ENCODE data around the gene ARHGAP27.
"Not testable (repeated sequence)": the region's sequence is repeated elsewhere in the genome, so short reads cannot be mapped to it uniquely, and the experiment has no call there.

Gene ARHGAP27

DNA sequence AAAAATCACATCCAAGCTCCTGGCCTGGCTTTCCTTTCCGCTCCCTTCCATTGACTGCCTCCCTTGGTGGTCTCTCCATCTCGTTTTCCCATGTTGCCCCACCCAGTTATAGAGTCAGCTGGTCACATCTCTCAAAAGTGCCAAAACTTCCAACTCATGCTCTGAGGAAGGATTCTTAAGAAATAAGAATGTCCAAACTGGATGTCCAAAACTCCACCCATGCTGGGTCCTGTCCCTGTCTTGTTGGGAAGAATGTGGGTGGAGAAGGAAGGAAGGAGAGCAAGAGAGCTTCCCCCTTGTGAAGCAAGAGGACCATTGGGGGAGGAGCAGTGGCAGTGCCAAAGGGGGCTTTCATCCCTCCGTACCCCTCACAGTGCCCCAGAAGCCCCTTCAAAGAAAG lies 71.2 kb downstream of the ARHGAP27 start:
- Histone ChIP-seq H3K4me3 (ENCODE audit: low read length) (no peak overlapping the region), H3K4me2 (ENCODE audit: low read length) (no peak overlapping the region), H3K4me1 (ENCODE audit: control insufficient read depth, insufficient read depth, low read length) (peaks cover 8% of the 10 kb centered on the region), H3K36me3 (ENCODE audit: insufficient read depth, low read length) (no peaks in the 10 kb centered on the region), H3K27me3 (ENCODE audit: control insufficient read depth, insufficient read depth, low read length) (no peaks in the 10 kb centered on the region), H3K9ac (ENCODE audit: low read depth, low read length) (no peak overlapping the region), H3K9me3 (replicated peaks; ENCODE audit: low read length) (no peaks in the 10 kb centered on the region)

DNA sequence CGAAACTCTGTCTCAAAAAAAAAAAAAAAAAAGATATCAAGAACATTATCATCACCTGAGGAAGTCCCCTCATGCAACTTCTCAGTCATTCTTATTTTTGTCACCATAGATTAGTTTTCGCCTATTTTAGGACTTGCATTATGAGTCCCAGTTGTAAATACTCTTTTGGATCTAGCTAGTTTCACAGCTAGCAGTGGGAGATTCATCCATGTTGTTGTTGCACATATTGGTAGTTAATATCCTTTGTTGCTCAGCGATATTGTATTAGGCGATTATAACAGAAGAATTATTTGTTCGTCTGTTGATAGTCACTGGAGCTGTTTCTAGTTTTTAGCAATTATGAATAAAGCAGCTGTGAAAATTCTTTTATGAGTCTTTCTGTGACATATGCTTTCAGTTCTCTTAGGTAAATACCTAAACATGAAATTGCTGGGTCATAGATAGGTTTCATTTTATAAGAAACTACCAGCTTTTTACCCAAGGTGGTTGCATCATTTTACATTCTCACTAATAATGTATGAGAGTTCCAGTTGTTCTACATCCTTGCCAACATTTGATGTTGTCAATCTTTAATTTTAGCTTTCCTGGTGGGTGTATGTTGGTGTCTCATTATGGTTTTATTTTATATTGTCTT lies 75.2 kb downstream of the ARHGAP27 start:
- no peak overlapping the region for H3K4me3 ChIP-seq (ENCODE audit: low read length)
- H3K4me1 ChIP-seq (ENCODE audit: control insufficient read depth, insufficient read depth, low read length): no peaks in the 10 kb centered on the region
- H3K4me2 ChIP-seq (ENCODE audit: low read length): no peak overlapping the region
- no peaks in the 10 kb centered on the region for H3K27me3 ChIP-seq (ENCODE audit: control insufficient read depth, insufficient read depth, low read length)
- no peaks in the 10 kb centered on the region for H3K9me3 ChIP-seq (replicated peaks; ENCODE audit: low read length)
- H3K9ac ChIP-seq (ENCODE audit: low read depth, low read length): no peak overlapping the region
- no peaks in the 10 kb centered on the region for H3K36me3 ChIP-seq (ENCODE audit: insufficient read depth, low read length)

- H3K4me1 ChIP-seq (ENCODE audit: control insufficient read depth, insufficient read depth, low read length): no peaks in the 10 kb centered on the region
- H3K9me3 ChIP-seq (replicated peaks; ENCODE audit: low read length): no peaks in the 10 kb centered on the region
- H3K36me3 ChIP-seq (ENCODE audit: insufficient read depth, low read length): no peaks in the 10 kb centered on the region
- H3K4me3 ChIP-seq (ENCODE audit: low read length): no peak overlapping the region
- no peak overlapping the region for H3K9ac ChIP-seq (ENCODE audit: low read depth, low read length)
- H3K27me3 ChIP-seq (ENCODE audit: control insufficient read depth, insufficient read depth, low read length): no peaks in the 10 kb centered on the region
- no peak overlapping the region for H3K4me2 ChIP-seq (ENCODE audit: low read length)
Measured at GRCh38 chr17:45355087-45355486, 77.6 kb downstream of the ARHGAP27 start.

DNA sequence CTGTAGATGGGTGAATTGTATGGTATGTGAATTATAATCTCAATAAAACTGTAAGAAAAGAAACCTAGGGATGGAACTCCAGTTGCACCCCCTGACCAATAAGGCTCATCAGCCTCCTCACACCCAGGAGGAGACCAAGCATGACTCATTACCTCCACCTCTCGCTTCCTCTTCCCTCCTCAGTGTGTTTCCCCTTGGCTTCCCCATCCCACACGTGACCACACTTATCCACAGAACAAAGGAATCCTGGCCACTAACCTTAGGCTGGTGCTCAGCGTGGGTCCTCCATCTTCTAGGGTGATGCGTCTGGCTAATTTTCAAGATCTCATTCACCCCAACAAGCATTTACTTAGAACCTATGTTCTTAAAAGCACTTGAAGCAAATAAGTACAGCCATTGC lies 79.6 kb downstream of the ARHGAP27 start:
- H3K4me2 ChIP-seq (ENCODE audit: low read length): no peak overlapping the region
- no peaks in the 10 kb centered on the region for H3K27me3 ChIP-seq (ENCODE audit: control insufficient read depth, insufficient read depth, low read length)
- no peaks in the 10 kb centered on the region for H3K9me3 ChIP-seq (replicated peaks; ENCODE audit: low read length)
- H3K36me3 ChIP-seq (ENCODE audit: insufficient read depth, low read length): no peaks in the 10 kb centered on the region
- H3K9ac ChIP-seq (ENCODE audit: low read depth, low read length): no peak overlapping the region
- H3K4me1 ChIP-seq (ENCODE audit: control insufficient read depth, insufficient read depth, low read length): no peaks in the 10 kb centered on the region
- H3K4me3 ChIP-seq (ENCODE audit: low read length): no peak overlapping the region

DNA sequence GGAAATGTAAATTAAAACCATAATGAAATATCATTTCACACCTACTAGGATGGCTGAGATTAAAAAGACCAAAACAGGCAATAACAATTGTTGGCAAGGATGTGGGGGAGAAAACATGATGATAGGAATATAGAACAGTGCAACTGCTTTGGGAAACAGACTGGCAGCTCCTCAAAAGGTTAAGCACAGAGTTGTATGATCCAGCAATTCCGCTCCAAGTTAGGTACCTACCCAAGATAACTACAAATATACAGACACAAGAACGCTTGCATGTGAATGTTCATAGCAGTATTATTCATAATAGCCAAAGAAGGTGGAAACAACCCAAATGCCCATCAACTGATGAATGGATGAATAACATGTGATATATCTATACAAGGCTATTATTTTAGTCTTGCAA lies 80.8 kb downstream of the ARHGAP27 start:
- H3K9me3 ChIP-seq (replicated peaks; ENCODE audit: low read length): no peaks in the 10 kb centered on the region
- no peaks in the 10 kb centered on the region for H3K27me3 ChIP-seq (ENCODE audit: control insufficient read depth, insufficient read depth, low read length)
- H3K4me1 ChIP-seq (ENCODE audit: control insufficient read depth, insufficient read depth, low read length): no peaks in the 10 kb centered on the region
- H3K4me3 ChIP-seq (ENCODE audit: low read length): no peak overlapping the region
- no peak overlapping the region for H3K9ac ChIP-seq (ENCODE audit: low read depth, low read length)
- no peak overlapping the region for H3K4me2 ChIP-seq (ENCODE audit: low read length)
- H3K36me3 ChIP-seq (ENCODE audit: insufficient read depth, low read length): no peaks in the 10 kb centered on the region

GRCh38 chr17:45347444-45347843 lies 85.2 kb downstream of the ARHGAP27 start:
- Histone ChIP-seq H3K9ac (ENCODE audit: low read depth, low read length) (no peak overlapping the region), H3K36me3 (ENCODE audit: insufficient read depth, low read length) (no peaks in the 10 kb centered on the region), H3K27me3 (ENCODE audit: control insufficient read depth, insufficient read depth, low read length) (no peaks in the 10 kb centered on the region), H3K4me2 (ENCODE audit: low read length) (no peak overlapping the region), H3K4me1 (ENCODE audit: control insufficient read depth, insufficient read depth, low read length) (peaks cover 17% of the 10 kb centered on the region), H3K4me3 (ENCODE audit: low read length) (no peak overlapping the region), H3K9me3 (replicated peaks; ENCODE audit: low read length) (no peaks in the 10 kb centered on the region)

DNA sequence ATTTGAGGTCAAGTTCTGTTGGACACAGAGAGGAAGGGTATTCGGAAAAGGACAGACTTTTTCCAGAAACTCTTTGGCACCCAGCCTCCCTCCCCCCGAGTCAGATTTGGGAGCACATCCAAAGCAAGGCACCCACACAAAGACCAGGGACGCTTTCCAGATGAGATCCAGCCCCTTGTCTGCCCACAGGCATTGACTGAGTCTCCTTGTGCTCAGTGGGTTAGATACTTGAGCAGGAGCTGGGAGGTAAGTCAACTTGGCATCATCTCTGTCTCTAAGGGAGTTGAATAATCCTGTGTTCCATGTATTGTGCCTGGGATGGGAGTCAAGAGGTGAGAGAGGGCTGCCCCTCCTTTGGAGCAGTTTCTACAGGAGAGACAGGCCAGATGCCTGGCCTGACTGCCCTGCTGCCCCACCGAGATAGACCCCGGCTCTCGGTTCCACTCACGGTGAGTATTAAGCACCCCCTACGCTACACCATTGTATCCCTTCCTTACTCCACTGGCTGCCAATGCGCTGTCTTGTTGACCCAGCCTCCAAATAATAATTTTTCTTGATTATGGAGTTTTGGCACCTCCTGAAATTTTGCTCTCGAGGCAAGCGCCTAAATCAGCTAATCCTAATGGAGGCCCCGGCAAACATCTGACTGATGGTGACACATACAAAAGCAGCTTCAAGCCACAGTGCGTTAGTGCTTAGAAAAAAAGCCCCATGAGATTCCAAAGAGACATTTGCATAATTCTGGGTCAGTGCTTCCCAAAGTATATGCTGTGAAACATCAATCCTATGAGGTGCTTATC lies 86.3 kb downstream of the ARHGAP27 start:
- Histone ChIP-seq H3K27me3 (ENCODE audit: control insufficient read depth, insufficient read depth, low read length) (no peaks in the 10 kb centered on the region), H3K9me3 (replicated peaks; ENCODE audit: low read length) (no peaks in the 10 kb centered on the region), H3K4me3 (ENCODE audit: low read length) (no peak overlapping the region), H3K4me2 (ENCODE audit: low read length) (no peak overlapping the region), H3K9ac (ENCODE audit: low read depth, low read length) (no peak overlapping the region), H3K4me1 (ENCODE audit: control insufficient read depth, insufficient read depth, low read length) (peaks cover 27% of the 10 kb centered on the region), H3K36me3 (ENCODE audit: insufficient read depth, low read length) (no peaks in the 10 kb centered on the region)

- Histone ChIP-seq H3K4me1 (ENCODE audit: control insufficient read depth, insufficient read depth, low read length) (peaks cover 34% of the 10 kb centered on the region), H3K9me3 (replicated peaks; ENCODE audit: low read length) (no peaks in the 10 kb centered on the region), H3K36me3 (ENCODE audit: insufficient read depth, low read length) (no peaks in the 10 kb centered on the region), H3K4me2 (ENCODE audit: low read length) (no peak overlapping the region), H3K27me3 (ENCODE audit: control insufficient read depth, insufficient read depth, low read length) (no peaks in the 10 kb centered on the region), H3K9ac (ENCODE audit: low read depth, low read length) (no peak overlapping the region), H3K4me3 (ENCODE audit: low read length) (no peak overlapping the region)
Measured at GRCh38 chr17:45345554-45346215, 87.0 kb downstream of the ARHGAP27 start.

- no peak overlapping the region for H3K4me3 ChIP-seq (ENCODE audit: low read length)
- H3K27me3 ChIP-seq (ENCODE audit: control insufficient read depth, insufficient read depth, low read length): no peaks in the 10 kb centered on the region
- peaks cover 35% of the 10 kb centered on the region for H3K4me1 ChIP-seq (ENCODE audit: control insufficient read depth, insufficient read depth, low read length)
- no peaks in the 10 kb centered on the region for H3K36me3 ChIP-seq (ENCODE audit: insufficient read depth, low read length)
- H3K4me2 ChIP-seq (ENCODE audit: low read length): no peak overlapping the region
- H3K9me3 ChIP-seq (replicated peaks; ENCODE audit: low read length): no peaks in the 10 kb centered on the region
- H3K9ac ChIP-seq (ENCODE audit: low read depth, low read length): no peak overlapping the region
Measured at GRCh38 chr17:45345246-45345553, 87.5 kb downstream of the ARHGAP27 start.

- H3K4me1 ChIP-seq (ENCODE audit: control insufficient read depth, insufficient read depth, low read length): peaks cover 39% of the 10 kb centered on the region
- H3K36me3 ChIP-seq (ENCODE audit: insufficient read depth, low read length); H3K27me3 ChIP-seq (ENCODE audit: control insufficient read depth, insufficient read depth, low read length): not testable (repeated sequence)
Measured at GRCh38 chr17:45343967-45344664, 88.6 kb downstream of the ARHGAP27 start.

More at GRCh38 chr17:45343967-45344664, 88.6 kb downstream of the ARHGAP27 start:
- H3K4me3 ChIP-seq (ENCODE audit: low read length); H3K9me3 ChIP-seq (replicated peaks; ENCODE audit: low read length); H3K4me2 ChIP-seq (ENCODE audit: low read length); H3K9ac ChIP-seq (ENCODE audit: low read depth, low read length): not testable (repeated sequence)
